Adrenal gland (tissue), 12 donors: Measurements from ENCODE around the gene CALM3. TPM values are rescaled to one million over a fixed set of nuclear protein-coding genes. Genes with fewer than 3 reads are reported as not detected.

ENCODE experiments used
- DNase-seq, 7 donors: peaks; one replicate each; pipeline ENCODE4 v3.0.0-alpha.2; 2019 to 2020
- H3K27ac ChIP-seq, 5 donors: fragments of 200-600 bp; sonication (generic) in 4 of 5; 1 replicate in 3 of 5; 2 replicates in 2 of 5; pipeline versions ENCODE4 v1.5.1 to v1.8.0; 2016 to 2020; ENCODE audit warnings: mild to moderate bottlenecking in 1 of 5
- H3K27me3 ChIP-seq: fragments of 200-600 bp; 2 replicates; pipeline ENCODE4 v1.8.0; 2021
- H3K36me3 ChIP-seq, 2 donors: fragments of 200-600 bp; replicated peaks in 1 of 2; 1 replicate in 1 of 2; 2 replicates in 1 of 2; pipeline versions ENCODE4 v1.5.1 to v1.8.0; 2018 to 2022
- H3K4me1 ChIP-seq, 2 donors: fragments of 200-600 bp; replicated peaks in 1 of 2; 1 replicate in 1 of 2; 2 replicates in 1 of 2; pipeline versions ENCODE4 v1.5.1 to v1.8.0; 2018 to 2021
- H3K4me3 ChIP-seq, 4 donors: fragments of 200-600 bp; sonication (generic) in 3 of 4; one replicate each; pipeline ENCODE4 v1.5.1; 2016 to 2018
- H3K9me3 ChIP-seq, 3 donors: fragments of 200-600 bp; sonication (generic) in 1 of 3; replicated peaks in 1 of 3; 1 replicate in 2 of 3; 2 replicates in 1 of 3; pipeline versions ENCODE4 v1.5.1 to v1.8.0; 2016 to 2021
- CTCF ChIP-seq, 6 experiments: fragments of 450-650 bp in 4 of 6; fragments of 200-600 bp in 2 of 6; sonication (generic) in 1 of 6; IDR thresholded peaks; 1 replicate in 5 of 6; 2 replicates in 1 of 6; pipeline versions ENCODE4 v1.5.1 to v1.8.0; 2016 to 2021; ENCODE audit warnings: antibody characterized with exemption in 6 of 6, mild to moderate bottlenecking in 2 of 6, moderate library complexity in 1 of 6
- POLR2A ChIP-seq, 2 donors: fragments of 450-650 bp; IDR thresholded peaks; one replicate each; pipeline ENCODE4 v1.6.1; 2017; ENCODE audit warnings: antibody characterized with exemption in 2 of 2, mild to moderate bottlenecking in 2 of 2, moderate library complexity in 1 of 2
- WGBS, 4 donors: extraction: QIAGEN DNeasy Blood & Tissue Kit in 2 of 4; methylation state at CpG; one replicate each; pipeline versions ENCODE4 v1.1.5 to v1.1.7; 2013 to 2017; 5-methylcytosine and 5-hydroxymethylcytosine counted together
- intact Hi-C, 2 donors: fragments of 100-400 bp; cut with DNase I; formaldehyde crosslinking; loops; one replicate each; pipeline versions ENCODE4 v1.14.1 to v1.15.0; 2022 to 2023
- polyA plus RNA-seq, 3 donors: library from polyadenylated mRNA; stranded (reverse); fragments of 200-250 nt in 2 of 3; fragments of 350-450 nt in 1 of 3; fragmentation: Illumina TruSeq in 1 of 3; extraction: RNeasy Lipid Tissue Mini Kit (QIAGEN cat#74804) in 1 of 3; gene quantifications; one replicate each; pipeline ENCODE4 v1.2.3, GENCODE V29; 2013 to 2014
- total RNA-seq, 9 donors: library from RNA; depleted of rRNA in 4 of 9; stranded (reverse); fragments of >200 nt in 4 of 9; fragments of 120-200 nt in 1 of 9; fragmentation: NEBNext Ultra II Directional in 1 of 9; extraction: Animal tissue kit (Norgen Biotek cat#: 25700) in 1 of 9; gene quantifications; one replicate each; pipeline versions ENCODE4 v1.1.0 to v1.2.4, GENCODE V29; 2013 to 2023
- donor health status: healthy with polysubstance abuse.
- donor health status: Bipolar disorder and iron deficiency.
- donor health status: DM: yes; HTN: yes; CAD: no.
- donor health status: DM: no; HTN: no; CAD: no.
- donor health status: DM: no; HTN: no; CAD: no.
- donor health status: DM: yes; HTN: yes; CAD: no.

CALM3 gene
- total and polyA plus RNA-seq, 12 donors, result 177 to 579 (median 278) TPM

DNA sequence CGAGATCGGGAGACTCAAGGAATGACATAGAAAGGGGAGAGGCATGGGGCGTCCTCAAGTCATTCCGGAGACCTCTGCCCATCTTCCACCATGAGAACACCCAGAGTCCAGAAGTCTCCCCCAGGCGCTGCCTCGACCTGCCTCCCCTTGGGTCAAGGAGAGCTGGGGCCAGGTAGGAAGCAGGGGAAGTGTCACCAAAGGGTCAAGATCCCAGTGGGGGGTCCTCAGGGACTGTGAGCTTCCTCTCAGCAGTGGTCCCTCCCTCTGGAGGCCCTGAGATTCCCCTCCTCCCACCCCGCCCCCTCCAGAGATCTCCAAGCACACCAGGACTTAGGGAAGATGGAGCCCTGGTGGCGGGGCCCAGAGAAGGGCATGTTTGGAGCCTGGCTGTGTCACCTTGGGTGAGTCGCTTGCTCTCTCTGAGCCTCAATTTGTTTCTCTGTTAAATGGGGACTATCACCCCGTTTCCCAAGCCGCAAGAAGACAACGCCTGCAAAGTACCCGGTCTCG is 58.9 kb downstream of the CALM3 start:
- peak overlapping the region in 2 of 5 donors; percentile 59 to 68 for H3K27ac ChIP-seq
- H3K4me3 ChIP-seq, result peak overlapping the region in 1 of 4 donors; percentile 61
- H3K27me3 ChIP-seq, result no peaks in the 10 kb centered on the region
- WGBS, 4 donors, result 4 to 12% (median 11%) methylated on average over 6 to 14 of the region's 14 CpGs
- H3K9me3 ChIP-seq, result no peaks in the 10 kb centered on the region
- intact Hi-C loops, result loop anchor here (5.0 to 10.0 kb wide), 2 partner anchors 48 to 125 kb away; no protein-coding TSS in a partner anchor
- DNase-seq, result peak in 3 of 7 donors; percentile 24 to 38 (median 25)
- TF ChIP-seq CTCF (IDR thresholded peaks at IDR 0.05), result no peak
- TF ChIP-seq POLR2A (IDR thresholded peaks at IDR 0.05), result no peak
- H3K36me3 ChIP-seq, result no peaks in the 10 kb centered on the region
- peaks cover 12 to 26% of the 10 kb centered on the region in 2 donors for H3K4me1 ChIP-seq

Other genes with a start within 250 kb of the CALM3 start
- 10 to 100 TPM; 24.1 to 74.0 (median 35.2) TPM for gene CCDC8, start 187.8 kb upstream of the CALM3 start, total RNA-seq
- gene CCDC8, start 187.8 kb upstream of the CALM3 start, polyA plus RNA-seq, result 10 to 100 TPM in 2 of 3 donors, 1 to 10 TPM in 1; 6.3 to 20.5 (median 18.8) TPM
- 1 to 10 TPM; 1.5 to 4.4 (median 2.0) TPM for gene PNMA8C, start 172.4 kb upstream of the CALM3 start, total RNA-seq
- 1 to 10 TPM in 2 of 3 donors, under 1 TPM in 1; 0.47 to 2.4 (median 1.4) TPM for gene PNMA8C, start 172.4 kb upstream of the CALM3 start, polyA plus RNA-seq
- 10 to 100 TPM; 29.7 to 64.6 (median 46.5) TPM for gene PNMA8A, start 129.8 kb upstream of the CALM3 start, total RNA-seq
- gene PNMA8A, start 129.8 kb upstream of the CALM3 start, polyA plus RNA-seq, result 10 to 100 TPM in 2 of 3 donors, 1 to 10 TPM in 1; 7.6 to 61.7 (median 14.2) TPM
- gene PNMA8B, start 105.5 kb upstream of the CALM3 start, total RNA-seq, result 10 to 100 TPM; 21.8 to 63.4 (median 30.5) TPM
- gene PNMA8B, start 105.5 kb upstream of the CALM3 start, polyA plus RNA-seq, result 10 to 100 TPM in 1 of 3 donors, 1 to 10 TPM in 2; 7.6 to 15.1 (median 7.9) TPM
- gene PTGIR, start 23.8 kb downstream of the CALM3 start, total RNA-seq, result 10 to 100 TPM in 4 of 9 donors, 1 to 10 TPM in 4, under 1 TPM in 1; 0.94 to 24.8 (median 9.0) TPM
- 10 to 100 TPM in 2 of 3 donors, 1 to 10 TPM in 1; 2.5 to 21.1 (median 11.6) TPM for gene PTGIR, start 23.8 kb downstream of the CALM3 start, polyA plus RNA-seq
- gene GNG8, start 34.9 kb downstream of the CALM3 start, total RNA-seq, result 1 to 10 TPM in 1 of 9 donors, not detected in 8; 3.9 TPM
- not detected for gene GNG8, start 34.9 kb downstream of the CALM3 start, polyA plus RNA-seq
- 1 to 10 TPM; 1.7 to 9.8 (median 4.0) TPM for gene DACT3, start 59.9 kb downstream of the CALM3 start, total RNA-seq
- 1 to 10 TPM; 2.3 to 3.8 (median 2.6) TPM for gene DACT3, start 59.9 kb downstream of the CALM3 start, polyA plus RNA-seq
- 10 to 100 TPM in 8 of 9 donors, 1 to 10 TPM in 1; 7.7 to 37.0 (median 23.7) TPM for gene PRKD2, start 115.8 kb downstream of the CALM3 start, total RNA-seq
- gene PRKD2, start 115.8 kb downstream of the CALM3 start, polyA plus RNA-seq, result 10 to 100 TPM in 2 of 3 donors, 1 to 10 TPM in 1; 6.8 to 77.1 (median 53.7) TPM
- gene FKRP, start 144.7 kb downstream of the CALM3 start, total RNA-seq, result 10 to 100 TPM in 8 of 9 donors, 1 to 10 TPM in 1; 9.6 to 31.2 (median 16.7) TPM
- 10 to 100 TPM in 2 of 3 donors, 1 to 10 TPM in 1; 5.5 to 19.1 (median 13.6) TPM for gene FKRP, start 144.7 kb downstream of the CALM3 start, polyA plus RNA-seq
- gene STRN4, start 145.1 kb downstream of the CALM3 start, total RNA-seq, result 10 to 100 TPM; 38.4 to 85.7 (median 66.2) TPM
- gene STRN4, start 145.1 kb downstream of the CALM3 start, polyA plus RNA-seq, result 10 to 100 TPM; 22.3 to 92.8 (median 65.3) TPM
- 10 to 100 TPM in 8 of 9 donors, 1 to 10 TPM in 1; 4.7 to 56.9 (median 33.0) TPM for gene SLC1A5, start 187.3 kb downstream of the CALM3 start, total RNA-seq
- gene SLC1A5, start 187.3 kb downstream of the CALM3 start, polyA plus RNA-seq, result 10 to 100 TPM; 13.3 to 32.3 (median 14.7) TPM
- 100 to 1,000 TPM; 123 to 216 (median 189) TPM for gene AP2S1, start 249.5 kb downstream of the CALM3 start, total RNA-seq
- gene AP2S1, start 249.5 kb downstream of the CALM3 start, polyA plus RNA-seq, result 100 to 1,000 TPM in 1 of 3 donors, 10 to 100 TPM in 2; 91.1 to 149 (median 99.3) TPM